HCT116 (cell line): Measurements from ENCODE around the gene NPLOC4. TPM values are rescaled to one million over a fixed set of nuclear protein-coding genes. Genes with fewer than 3 reads are reported as not detected.
A peak's percentile ranks its signal among the peaks of the same experiment; 100 is the strongest.

Experiments
- ATAC-seq: fragments of 200-7000 bp; cut with Tn5 transposase; 2 replicates; pipeline ENCODE4 v1.9.1; 2020; ENCODE audit warnings: mild to moderate bottlenecking, moderate library complexity
- BruUV-seq: library from RNA; stranded (reverse); fragments of 400-500 nt; replicated peaks from 2 replicates; lab custom pipeline; 2021; lab: Mats Ljungman, UMichigan
- CTCF ChIA-PET: fragments of 300-600 bp; sonication (Branson Sonifier 250); formaldehyde crosslinking; loops from one replicate; lab custom pipeline; 2021; ENCODE audit warnings: antibody characterized with exemption; lab: Charles Lee
- POLR2A ChIA-PET: fragments of 300-600, 350-600 bp; sonication (Branson Sonifier 250); formaldehyde crosslinking; loops from one replicate; lab custom pipeline; 2021; ENCODE audit warnings: antibody characterized with exemption; lab: Charles Lee
- RAD21 ChIA-PET, 2 experiments: fragments of 300-600 bp; sonication (Branson Sonifier 250); formaldehyde crosslinking; loops; one replicate each; lab custom pipeline; 2023; ENCODE audit warnings: low total read pairs in 2 of 2; ENCODE audit not compliant: uncharacterized antibody in 2 of 2, unreplicated experiment in 2 of 2, low non-redundant PET in 1 of 2; lab: Charles Lee
- DNase-seq: peaks from one replicate; pipeline ENCODE4 v3.0.0-alpha.2; 2010; ENCODE audit warnings: low read depth, low spot score
- H2AFZ ChIP-seq: fragments of 200-600 bp; shearing (Covaris generic), sonication (generic); 2 replicates; pipeline ENCODE4 v1.6.1; 2017; ENCODE audit warnings: low read depth, mixed run types, mixed read lengths, antibody characterized with exemption, low read length; ENCODE audit not compliant: poor library complexity, severe bottlenecking
- H3K27ac ChIP-seq: 2 replicates; pipeline ENCODE4 v1.5.1; 2012; ENCODE audit warnings: low read depth, low read length
- H3K27me3 ChIP-seq: fragments of 200-600 bp; sonication (generic); 2 replicates; pipeline ENCODE4 v1.6.1; 2016; ENCODE audit warnings: mixed run types, low read length, mixed read lengths; ENCODE audit not compliant: insufficient read depth
- H3K36me3 ChIP-seq, 2 experiments: fragments of 200-500 bp in 1 of 2; fragments of 200-600 bp in 1 of 2; sonication (Bioruptor generic) in 1 of 2; sonication (generic) in 1 of 2; 2 replicates each; pipeline versions ENCODE4 v1.5.1 to v1.6.1; 2014 to 2016; ENCODE audit warnings: low read length in 2 of 2, inconsistent platforms in 1 of 2, mixed read lengths in 1 of 2, mixed run types in 1 of 2; ENCODE audit not compliant: insufficient read depth in 2 of 2, control insufficient read depth in 1 of 2
- H3K4me1 ChIP-seq, 2 experiments: fragments of 200-600 bp in 1 of 2; sonication (generic) in 1 of 2; 2 replicates each; pipeline versions ENCODE4 v1.5.1 to v1.6.1; 2012 to 2017; ENCODE audit warnings: low read length in 2 of 2, inconsistent platforms in 1 of 2, mild to moderate bottlenecking in 1 of 2, mixed read lengths in 1 of 2, mixed run types in 1 of 2, moderate library complexity in 1 of 2; ENCODE audit not compliant: insufficient read depth in 2 of 2, control insufficient read depth in 1 of 2
- H3K4me2 ChIP-seq: fragments of 200-600 bp; sonication (generic); 2 replicates; pipeline ENCODE4 v1.6.1; 2017; ENCODE audit warnings: mixed run types, low read length, mixed read lengths
- H3K4me3 ChIP-seq, 2 experiments: fragments of 200-600 bp in 1 of 2; sonication (generic) in 1 of 2; replicated peaks in 1 of 2; 2 replicates each; pipeline ENCODE4 v1.5.1; 2011 to 2016; ENCODE audit warnings: low read length in 2 of 2, control low read depth in 1 of 2, low read depth in 1 of 2, mild to moderate bottlenecking in 1 of 2, mixed read lengths in 1 of 2, mixed run types in 1 of 2
- H3K79me2 ChIP-seq: fragments of 200-600 bp; sonication (generic); 2 replicates; pipeline ENCODE4 v1.6.1; 2017; ENCODE audit warnings: mild to moderate bottlenecking, mixed run types, low read length, moderate library complexity, mixed read lengths; ENCODE audit not compliant: insufficient read depth
- H3K9ac ChIP-seq: fragments of 200-600 bp; sonication (generic); 2 replicates; pipeline ENCODE4 v1.6.1; 2016; ENCODE audit warnings: low read length, mixed read lengths
- H3K9me2 ChIP-seq: fragments of 200-600 bp; sonication (generic), shearing (Covaris generic); 2 replicates; pipeline ENCODE4 v1.6.1; 2017; ENCODE audit warnings: mixed run types, mild to moderate bottlenecking, moderate library complexity; ENCODE audit not compliant: insufficient read depth
- H3K9me3 ChIP-seq, 2 experiments: fragments of 200-500 bp in 1 of 2; fragments of 200-600 bp in 1 of 2; sonication (Bioruptor generic) in 1 of 2; sonication (generic) in 1 of 2; 2 replicates each; pipeline ENCODE4 v1.6.1; 2014 to 2017; ENCODE audit warnings: low read length in 2 of 2, mixed read lengths in 2 of 2, inconsistent platforms in 1 of 2, low read depth in 1 of 2, mild to moderate bottlenecking in 1 of 2, mixed run types in 1 of 2, moderate library complexity in 1 of 2; ENCODE audit not compliant: control insufficient read depth in 1 of 2, insufficient read depth in 1 of 2
- H4K20me1 ChIP-seq: fragments of 200-600 bp; sonication (generic), shearing (Covaris generic); 2 replicates; pipeline ENCODE4 v1.6.1; 2017; ENCODE audit warnings: mixed run types, mild to moderate bottlenecking, moderate library complexity; ENCODE audit not compliant: insufficient read depth
- EGR1 ChIP-seq: IDR thresholded peaks from 2 replicates; pipeline ENCODE4 v1.6.1; 2012; ENCODE audit warnings: low read depth
- ELF1 ChIP-seq: IDR thresholded peaks from 2 replicates; pipeline ENCODE4 v1.6.1; 2012; ENCODE audit warnings: low read depth, borderline replicate concordance
- EZH2 ChIP-seq: fragments of 200-600 bp; sonication (generic); IDR thresholded peaks from 2 replicates; pipeline ENCODE4 v1.6.1; 2017; ENCODE audit warnings: antibody characterized with exemption, mixed run types
- FOSL1 ChIP-seq: IDR thresholded peaks from 2 replicates; pipeline ENCODE4 v1.6.1; 2012; ENCODE audit warnings: low read depth
- POLR2A ChIP-seq: IDR thresholded peaks from 2 replicates; pipeline ENCODE4 v1.7.0; 2011; ENCODE audit warnings: borderline replicate concordance; ENCODE audit not compliant: insufficient read depth, insufficient read length; ENCODE audit errors: extremely low read depth
- POLR2AphosphoS5 ChIP-seq: IDR thresholded peaks from 2 replicates; pipeline ENCODE4 v1.6.1; 2011; ENCODE audit warnings: mild to moderate bottlenecking, low read depth, low read length, moderate library complexity
- TCF7L2 ChIP-seq: IDR thresholded peaks from 2 replicates; pipeline ENCODE4 v1.7.0; 2011; ENCODE audit warnings: borderline replicate concordance, inconsistent platforms; ENCODE audit not compliant: insufficient read depth, insufficient read length; ENCODE audit errors: extremely low read depth
- intact Hi-C: fragments of 100-400 bp; cut with micrococcal nuclease; formaldehyde crosslinking; loops from 2 replicates; pipeline ENCODE4 v1.10.0; 2022
- total RNA-seq: library from RNA; stranded (reverse); gene quantifications from one replicate; pipeline ENCODE4 v1.2.1, GENCODE V29; 2021; ENCODE audit not compliant: unreplicated experiment
- TF ChIP-seq, protein P1 (sequence below): IDR thresholded peaks from 2 replicates; pipeline ENCODE4 v1.6.1; 2012; ENCODE audit warnings: low read depth

The NPLOC4 gene
- total RNA-seq, 1 experiment from 2014 or later: 137 TPM

DNA sequence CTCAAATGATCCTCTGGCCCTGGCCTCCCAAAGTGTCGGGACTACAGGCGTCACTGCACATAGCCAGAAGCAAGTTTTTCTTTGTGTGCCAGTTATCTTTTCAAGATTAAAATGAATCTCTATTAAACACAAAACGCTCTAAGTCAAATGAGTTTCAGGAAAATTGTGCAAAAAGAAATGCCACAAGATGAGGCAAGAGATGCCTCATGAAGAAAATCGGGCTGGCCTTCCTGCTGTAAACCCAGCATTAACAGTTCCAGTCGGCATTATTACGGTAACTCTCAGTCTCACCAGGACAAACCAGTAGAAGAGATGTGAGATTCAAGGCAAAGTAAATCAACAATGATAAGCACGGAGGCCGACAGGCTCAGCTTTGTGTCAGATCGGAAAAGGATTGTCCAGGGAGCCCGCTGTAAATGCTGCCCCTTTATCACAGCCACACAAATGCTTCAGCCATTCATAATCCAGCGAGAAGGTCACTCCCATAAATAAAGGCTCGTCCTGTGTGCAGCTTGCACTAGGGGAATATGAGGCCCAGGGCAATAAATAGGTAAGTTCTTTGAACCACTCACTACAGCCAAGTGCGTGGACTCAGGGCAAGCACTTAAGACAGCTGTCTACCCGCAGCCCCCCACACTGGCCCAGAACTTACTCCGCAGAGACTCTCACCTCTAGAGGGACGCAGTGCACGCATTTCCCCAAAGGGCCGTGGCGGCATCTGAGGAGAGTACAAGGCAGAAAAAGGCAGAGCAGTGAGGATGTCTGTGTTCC lies 27.2 kb downstream of the NPLOC4 start:
- no peaks in the 10 kb centered on the region for H3K9me2 ChIP-seq
- 0 out of 2 replicates have a peak, but pooled peaks have one; percentile 18 for ATAC-seq
- no peak overlapping the region for H3K4me2 ChIP-seq
- CTCF ChIA-PET: no interaction called here
- H4K20me1 ChIP-seq: no peaks in the 10 kb centered on the region; the same call in 1 of the 2 replicates
- TF ChIP-seq FOSL1 (no peak), TCF7L2 (no peak), EGR1 (no peak), ELF1 (no peak), EZH2 (no peak), POLR2A (no peak), POLR2AphosphoS5 (no peak)
- TF ChIP-seq, protein P1, sequence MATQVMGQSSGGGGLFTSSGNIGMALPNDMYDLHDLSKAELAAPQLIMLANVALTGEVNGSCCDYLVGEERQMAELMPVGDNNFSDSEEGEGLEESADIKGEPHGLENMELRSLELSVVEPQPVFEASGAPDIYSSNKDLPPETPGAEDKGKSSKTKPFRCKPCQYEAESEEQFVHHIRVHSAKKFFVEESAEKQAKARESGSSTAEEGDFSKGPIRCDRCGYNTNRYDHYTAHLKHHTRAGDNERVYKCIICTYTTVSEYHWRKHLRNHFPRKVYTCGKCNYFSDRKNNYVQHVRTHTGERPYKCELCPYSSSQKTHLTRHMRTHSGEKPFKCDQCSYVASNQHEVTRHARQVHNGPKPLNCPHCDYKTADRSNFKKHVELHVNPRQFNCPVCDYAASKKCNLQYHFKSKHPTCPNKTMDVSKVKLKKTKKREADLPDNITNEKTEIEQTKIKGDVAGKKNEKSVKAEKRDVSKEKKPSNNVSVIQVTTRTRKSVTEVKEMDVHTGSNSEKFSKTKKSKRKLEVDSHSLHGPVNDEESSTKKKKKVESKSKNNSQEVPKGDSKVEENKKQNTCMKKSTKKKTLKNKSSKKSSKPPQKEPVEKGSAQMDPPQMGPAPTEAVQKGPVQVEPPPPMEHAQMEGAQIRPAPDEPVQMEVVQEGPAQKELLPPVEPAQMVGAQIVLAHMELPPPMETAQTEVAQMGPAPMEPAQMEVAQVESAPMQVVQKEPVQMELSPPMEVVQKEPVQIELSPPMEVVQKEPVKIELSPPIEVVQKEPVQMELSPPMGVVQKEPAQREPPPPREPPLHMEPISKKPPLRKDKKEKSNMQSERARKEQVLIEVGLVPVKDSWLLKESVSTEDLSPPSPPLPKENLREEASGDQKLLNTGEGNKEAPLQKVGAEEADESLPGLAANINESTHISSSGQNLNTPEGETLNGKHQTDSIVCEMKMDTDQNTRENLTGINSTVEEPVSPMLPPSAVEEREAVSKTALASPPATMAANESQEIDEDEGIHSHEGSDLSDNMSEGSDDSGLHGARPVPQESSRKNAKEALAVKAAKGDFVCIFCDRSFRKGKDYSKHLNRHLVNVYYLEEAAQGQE: no peak
- peaks cover 78% of the 10 kb centered on the region for H3K79me2 ChIP-seq
- intact Hi-C loops: no loop called here
- peaks cover 45 to 67% of the 10 kb centered on the region in 2 experiments for H3K36me3 ChIP-seq
- H2AFZ ChIP-seq: no peak overlapping the region
- POLR2A ChIA-PET: no interaction called here
- no peak overlapping the region for H3K9ac ChIP-seq
- no peaks in the 10 kb centered on the region for H3K9me3 ChIP-seq
- no peak overlapping the region for H3K4me3 ChIP-seq
- H3K27ac ChIP-seq: no peak overlapping the region
- BruUV-seq: TSS peak; percentile 13
- RAD21 ChIA-PET: no interaction called here
- no peak for DNase-seq
- no peaks in the 10 kb centered on the region for H3K27me3 ChIP-seq
- H3K4me1 ChIP-seq: no peaks in the 10 kb centered on the region
